Measurements from ENCODE around the gene OPTC. TPM values are rescaled to one million over a fixed set of nuclear protein-coding genes. Genes with fewer than 3 reads are reported as not detected.

Gene OPTC
- total RNA-seq, 1 donor: not detected

GRCh38 chr1:203524152-203524551 is 30.2 kb downstream of the OPTC start:
- no peak for DNase-seq (ENCODE audit: insufficient read length, low spot score, missing footprints)
- Histone ChIP-seq H2AFZ (ENCODE audit: low read length) (no peak overlapping the region), H3K4me1 (ENCODE audit: insufficient read depth, low read length) (peaks cover 35% of the 10 kb centered on the region), H3K4me3 (ENCODE audit: insufficient read depth, low read length) (no peak overlapping the region), H4K20me1 (ENCODE audit: insufficient read depth, low read length) (no peaks in the 10 kb centered on the region), H3K36me3 (ENCODE audit: insufficient read depth, low read length) (no peaks in the 10 kb centered on the region), H3K4me2 (ENCODE audit: insufficient read depth, low read length) (no peak overlapping the region), H3K79me2 (ENCODE audit: insufficient read depth, low read length) (no peaks in the 10 kb centered on the region), H3K27ac (ENCODE audit: low read depth, low read length) (no peak overlapping the region), H3K9me3 (ENCODE audit: low read depth, low read length) (no peaks in the 10 kb centered on the region), H3K27me3 (ENCODE audit: insufficient read depth, low read length) (no peaks in the 10 kb centered on the region)
- TF ChIP-seq CTCF (IDR thresholded peaks at IDR 0.05; ENCODE audit: extremely low read depth, low read depth, low read length): no peak

- Histone ChIP-seq H3K79me2 (ENCODE audit: insufficient read depth, low read length) (no peaks in the 10 kb centered on the region), H3K4me2 (ENCODE audit: insufficient read depth, low read length) (no peak overlapping the region), H3K27ac (ENCODE audit: low read depth, low read length) (no peak overlapping the region), H4K20me1 (ENCODE audit: insufficient read depth, low read length) (no peaks in the 10 kb centered on the region), H3K4me3 (ENCODE audit: insufficient read depth, low read length) (no peak overlapping the region), H3K27me3 (ENCODE audit: insufficient read depth, low read length) (no peaks in the 10 kb centered on the region), H3K9me3 (ENCODE audit: low read depth, low read length) (no peaks in the 10 kb centered on the region), H2AFZ (ENCODE audit: low read length) (no peak overlapping the region), H3K4me1 (ENCODE audit: insufficient read depth, low read length) (peaks cover 35% of the 10 kb centered on the region), H3K36me3 (ENCODE audit: insufficient read depth, low read length) (no peaks in the 10 kb centered on the region)
- DNase-seq (ENCODE audit: insufficient read length, low spot score, missing footprints): no peak
- TF ChIP-seq CTCF (IDR thresholded peaks at IDR 0.05; ENCODE audit: extremely low read depth, low read depth, low read length): no peak
These were observed 30.9 kb downstream of the OPTC start for GRCh38 chr1:203524824-203525223.

GRCh38 chr1:203525685-203526084 is 31.7 kb downstream of the OPTC start:
- Histone ChIP-seq H3K4me1 (ENCODE audit: insufficient read depth, low read length) (peaks cover 26% of the 10 kb centered on the region), H3K9me3 (ENCODE audit: low read depth, low read length) (no peaks in the 10 kb centered on the region), H2AFZ (ENCODE audit: low read length) (no peak overlapping the region), H3K4me2 (ENCODE audit: insufficient read depth, low read length) (no peak overlapping the region), H3K36me3 (ENCODE audit: insufficient read depth, low read length) (no peaks in the 10 kb centered on the region), H3K27ac (ENCODE audit: low read depth, low read length) (no peak overlapping the region), H4K20me1 (ENCODE audit: insufficient read depth, low read length) (no peaks in the 10 kb centered on the region), H3K79me2 (ENCODE audit: insufficient read depth, low read length) (no peaks in the 10 kb centered on the region), H3K27me3 (ENCODE audit: insufficient read depth, low read length) (no peaks in the 10 kb centered on the region), H3K4me3 (ENCODE audit: insufficient read depth, low read length) (no peak overlapping the region)
- no peak for DNase-seq (ENCODE audit: insufficient read length, low spot score, missing footprints)
- TF ChIP-seq CTCF (IDR thresholded peaks at IDR 0.05; ENCODE audit: extremely low read depth, low read depth, low read length): no peak

GRCh38 chr1:203526130-203526529 is 32.2 kb downstream of the OPTC start:
- Histone ChIP-seq H3K4me2 (ENCODE audit: insufficient read depth, low read length) (no peak overlapping the region), H2AFZ (ENCODE audit: low read length) (peak overlapping the region; percentile 73), H3K4me3 (ENCODE audit: insufficient read depth, low read length) (no peak overlapping the region), H3K27ac (ENCODE audit: low read depth, low read length) (no peak overlapping the region), H4K20me1 (ENCODE audit: insufficient read depth, low read length) (no peaks in the 10 kb centered on the region), H3K27me3 (ENCODE audit: insufficient read depth, low read length) (no peaks in the 10 kb centered on the region), H3K4me1 (ENCODE audit: insufficient read depth, low read length) (peaks cover 22% of the 10 kb centered on the region), H3K79me2 (ENCODE audit: insufficient read depth, low read length) (no peaks in the 10 kb centered on the region), H3K9me3 (ENCODE audit: low read depth, low read length) (no peaks in the 10 kb centered on the region), H3K36me3 (ENCODE audit: insufficient read depth, low read length) (no peaks in the 10 kb centered on the region)
- no peak for TF ChIP-seq CTCF (IDR thresholded peaks at IDR 0.05; ENCODE audit: extremely low read depth, low read depth, low read length)
- no peak for DNase-seq (ENCODE audit: insufficient read length, low spot score, missing footprints)
